NCI-H146 treated with DMSO at 0.1 percent for 48 hours (cell line): ENCODE measurements around the gene EGFL8.

Experiments
- DNase-seq: peaks from one replicate; lab custom pipeline; 2025; ENCODE audit not compliant: unreplicated experiment; lab: John Stamatoyannopoulos, UW

EGFL8 gene

GRCh38 chr6:32167154-32167760 is 2.9 kb downstream of the EGFL8 start:
- peak; percentile 46 for DNase-seq

DNA sequence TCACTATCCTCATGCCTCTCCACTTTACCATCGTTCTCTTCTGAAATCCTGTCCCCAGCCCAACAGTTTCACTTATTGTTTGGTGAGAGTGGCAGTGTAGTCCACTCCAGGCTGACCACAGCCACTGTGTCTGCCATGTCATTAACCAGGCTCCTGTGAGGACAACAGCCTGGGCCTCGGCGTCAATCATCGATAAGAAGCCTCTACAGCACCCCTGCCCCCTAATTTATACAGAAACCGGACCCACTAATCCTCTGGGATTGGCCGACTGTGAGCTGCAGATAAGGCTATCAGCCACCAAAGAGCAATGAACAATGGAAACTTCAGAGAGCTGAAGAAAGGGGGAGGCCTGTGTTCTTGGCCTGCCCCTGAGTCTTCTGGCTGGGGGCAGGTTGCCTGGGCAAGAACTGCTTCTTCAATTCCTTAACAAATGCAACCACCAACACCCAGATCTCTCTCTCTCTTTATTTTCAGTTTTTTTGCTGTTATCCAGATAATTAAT is 3.4 kb downstream of the EGFL8 start:
- no peak for DNase-seq

GRCh38 chr6:32168350-32168749 is 4.0 kb downstream of the EGFL8 start:
- DNase-seq = no peak

DNA sequence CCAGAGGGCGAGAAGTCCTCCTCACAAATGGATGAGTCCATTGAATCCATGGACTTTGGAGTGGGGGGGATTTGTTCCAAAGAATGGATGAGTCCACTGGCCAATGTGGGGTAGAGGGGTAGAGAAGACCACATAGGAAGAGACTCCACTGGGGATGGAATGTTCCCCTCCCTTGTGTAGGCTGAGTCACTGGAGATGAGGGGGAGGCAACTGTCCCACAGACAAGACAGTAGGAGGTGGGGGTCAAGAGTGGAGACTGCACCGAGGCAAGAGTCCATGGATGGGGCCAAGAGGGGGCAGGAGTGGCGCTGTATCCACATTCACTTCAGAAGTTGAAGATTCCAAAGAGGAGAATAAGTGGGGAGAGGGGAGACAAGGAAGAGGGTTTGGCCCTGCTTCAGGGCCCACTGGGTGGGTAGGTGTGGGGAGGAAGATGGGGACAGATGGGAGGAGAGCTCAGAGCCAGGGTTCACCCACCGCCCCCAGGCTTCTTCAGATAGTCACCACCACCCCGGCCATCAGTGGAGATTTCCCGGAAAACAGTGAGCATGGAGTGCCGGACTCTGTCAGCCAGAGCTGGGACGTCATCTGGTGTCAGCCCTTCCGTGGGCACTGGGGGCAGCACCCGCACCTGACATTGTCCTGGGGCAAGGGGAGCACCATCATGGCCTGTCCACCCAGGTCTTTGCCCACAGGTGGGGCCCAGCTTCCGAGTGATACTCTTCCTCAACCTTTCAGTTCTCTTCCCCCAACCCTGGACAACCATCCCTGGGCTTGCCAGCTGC is 4.6 kb downstream of the EGFL8 start:
- DNase-seq = no peak

GRCh38 chr6:32170294-32170693 is 5.9 kb downstream of the EGFL8 start:
- DNase-seq = no peak

DNA sequence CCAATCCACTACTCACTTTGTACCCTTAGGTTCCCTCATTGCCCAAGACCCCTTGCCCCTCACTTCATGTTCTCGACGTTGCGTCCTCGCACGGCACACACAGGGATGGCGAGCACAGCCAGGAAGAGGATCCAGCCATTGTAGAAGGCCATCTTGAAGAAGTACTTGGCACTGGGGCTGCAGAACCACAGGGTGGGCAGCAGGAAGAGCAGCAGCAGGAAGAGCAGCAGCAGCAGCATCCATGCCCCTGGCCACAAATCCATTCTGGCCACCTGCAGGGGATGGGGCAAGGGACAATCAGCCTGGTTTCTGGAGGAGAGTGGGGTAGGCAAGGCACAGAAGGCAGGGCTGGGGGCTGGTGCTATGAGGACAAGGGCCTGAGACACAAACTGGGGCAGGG is 6.8 kb downstream of the EGFL8 start:
- DNase-seq = no peak

GRCh38 chr6:32173051-32173727 is 8.8 kb downstream of the EGFL8 start:
- DNase-seq = no peak

GRCh38 chr6:32174416-32174815 is 10.0 kb downstream of the EGFL8 start:
- no peak for DNase-seq

- no peak for DNase-seq
Measured at GRCh38 chr6:32175322-32175710, 10.9 kb downstream of the EGFL8 start.

- DNase-seq = peak; percentile 89
Measured at GRCh38 chr6:32175711-32176475, 11.5 kb downstream of the EGFL8 start, which contains the start of gene AGPAT1. Gene AGPAT1 (minus strand): TSS chr6:32176084. CDS start chr6:32171496, 4,588 bp downstream.

- peak; percentile 46 for DNase-seq
Measured at GRCh38 chr6:32176476-32177182, 12.2 kb downstream of the EGFL8 start.

DNA sequence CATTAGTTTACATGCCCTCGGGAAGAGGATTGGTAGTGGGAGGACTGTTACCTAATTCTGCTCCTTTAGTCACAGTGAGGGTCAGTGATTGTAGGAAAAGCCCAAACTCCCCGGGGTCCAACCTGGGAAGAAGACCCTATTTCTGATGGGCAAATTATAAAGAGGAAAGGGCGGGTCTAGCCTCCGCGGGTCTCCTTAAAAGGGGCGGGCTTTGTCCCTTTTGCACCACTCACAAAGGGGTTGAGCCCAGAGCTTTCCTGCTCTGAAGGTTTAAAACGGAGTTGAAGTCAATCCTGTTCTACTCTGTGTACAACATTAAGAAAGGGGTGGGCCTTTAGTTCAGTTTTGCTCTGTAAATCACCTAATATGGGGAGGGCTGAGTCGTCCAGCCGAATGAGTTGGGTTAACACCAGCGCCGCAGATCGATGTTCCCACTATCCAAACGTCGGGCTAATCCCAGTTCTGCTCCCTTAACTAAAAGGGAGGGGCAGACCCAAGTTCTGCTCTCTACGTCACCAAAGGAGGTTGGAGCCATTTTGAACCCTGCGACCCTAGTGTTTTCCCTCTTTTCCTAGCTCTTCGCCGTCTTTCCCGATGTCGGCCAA is 12.9 kb downstream of the EGFL8 start:
- no peak for DNase-seq

DNA sequence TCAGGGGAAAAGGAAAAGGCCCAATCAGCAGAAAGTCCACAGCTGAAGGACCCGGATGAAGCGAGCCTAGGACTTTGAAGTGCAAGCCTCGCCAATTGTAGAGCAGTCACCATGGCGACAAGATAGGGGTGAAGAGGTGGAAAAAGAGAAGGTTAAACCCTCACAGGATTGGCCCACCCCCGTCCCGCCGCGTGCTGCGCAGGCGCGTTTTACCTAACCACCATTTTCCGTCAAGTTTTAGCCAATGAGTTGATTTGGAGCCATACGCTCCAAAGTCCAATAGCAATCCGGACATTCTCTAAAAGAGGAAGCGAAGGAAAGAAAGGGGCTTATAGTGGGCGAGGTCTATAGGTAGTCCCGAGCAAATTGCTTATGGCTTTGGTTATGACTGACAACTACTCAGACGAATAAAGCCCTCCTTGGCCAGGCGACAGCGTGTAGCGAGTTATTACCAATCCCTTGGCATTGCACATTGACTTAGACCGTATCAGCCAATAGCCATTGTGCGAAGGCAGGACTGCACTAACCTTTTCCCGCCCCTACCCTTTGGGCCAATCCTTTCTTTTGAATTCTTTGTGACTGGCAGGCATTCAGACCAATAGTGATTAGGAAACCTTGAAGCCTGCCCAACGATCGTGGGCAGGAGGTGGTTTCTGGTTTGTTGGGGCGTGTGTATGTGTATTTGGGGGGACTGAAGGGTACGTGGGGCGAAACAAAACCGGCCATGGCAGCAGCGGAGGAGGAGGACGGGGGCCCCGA is 13.6 kb downstream of the EGFL8 start, which contains the start of gene RNF5:
Gene RNF5, plus strand, starts transcription at position 618 of the 759 bp plus-strand sequence. Its CDS starts 107 bp downstream, at position 725.
- DNase-seq = peak; percentile 99

DNA sequence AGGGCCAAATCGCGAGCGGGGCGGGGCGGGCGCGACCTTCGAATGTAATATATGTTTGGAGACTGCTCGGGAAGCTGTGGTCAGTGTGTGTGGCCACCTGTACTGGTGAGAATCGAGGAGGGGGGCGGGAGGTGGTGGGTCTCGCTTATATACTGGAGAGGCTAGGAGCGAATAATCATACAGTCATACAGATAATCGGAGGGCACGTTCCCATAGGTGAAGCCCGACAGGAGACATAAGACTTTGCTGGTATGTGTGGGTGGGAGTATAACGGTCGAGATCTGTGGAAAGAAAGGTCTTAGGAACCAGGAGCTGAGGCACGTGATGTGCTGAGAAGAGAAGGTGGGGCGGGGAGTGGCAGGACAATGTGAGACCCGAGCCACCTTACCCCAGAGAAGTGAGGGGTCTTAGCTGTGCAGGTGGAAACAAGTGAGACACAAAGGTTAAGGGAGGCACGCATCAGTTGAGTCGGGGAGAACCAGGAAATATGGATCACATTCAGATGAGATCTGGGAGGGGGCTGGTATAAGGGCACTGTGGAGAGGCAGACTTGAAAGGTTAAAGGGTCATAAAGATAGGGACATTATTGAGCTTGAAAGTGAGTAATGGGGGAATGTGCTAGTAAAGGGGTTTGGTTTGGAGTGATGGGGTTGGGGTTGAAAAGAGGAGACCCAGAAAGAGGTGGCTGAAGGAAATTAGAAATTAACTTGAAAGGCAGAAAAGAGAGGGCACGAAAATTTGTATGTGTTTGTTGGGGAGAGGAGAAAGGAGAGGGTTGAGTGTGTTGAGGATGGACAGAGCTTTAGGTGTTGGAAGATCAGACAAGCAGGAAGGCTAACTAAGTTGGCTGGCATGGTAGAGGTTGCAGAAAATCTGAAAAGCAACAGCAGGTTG is 14.4 kb downstream of the EGFL8 start:
- DNase-seq = no peak

DNA sequence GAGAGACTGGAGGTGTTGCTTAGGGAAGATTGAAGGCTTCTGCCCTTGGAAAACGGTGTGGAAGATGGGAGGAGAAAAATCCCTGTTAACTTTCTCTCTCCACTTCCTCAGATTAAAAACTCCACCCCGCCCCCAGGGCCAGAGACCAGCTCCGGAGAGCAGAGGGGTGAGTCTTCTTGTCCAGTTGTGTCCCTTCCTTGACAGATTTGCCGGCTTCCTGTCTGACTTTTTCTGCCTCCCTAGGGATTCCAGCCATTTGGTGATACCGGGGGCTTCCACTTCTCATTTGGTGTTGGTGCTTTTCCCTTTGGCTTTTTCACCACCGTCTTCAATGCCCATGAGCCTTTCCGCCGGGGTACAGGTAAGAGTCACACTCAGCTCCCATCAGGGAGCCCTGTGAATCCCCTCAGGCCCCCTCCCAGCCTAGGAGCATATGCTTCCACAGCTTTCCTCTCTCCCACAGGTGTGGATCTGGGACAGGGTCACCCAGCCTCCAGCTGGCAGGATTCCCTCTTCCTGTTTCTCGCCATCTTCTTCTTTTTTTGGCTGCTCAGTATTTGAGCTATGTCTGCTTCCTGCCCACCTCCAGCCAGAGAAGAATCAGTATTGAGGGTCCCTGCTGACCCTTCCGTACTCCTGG is 15.5 kb downstream of the EGFL8 start:
- DNase-seq = no peak

GRCh38 chr6:32181148-32181702 is 16.8 kb downstream of the EGFL8 start:
- no peak for DNase-seq

DNA sequence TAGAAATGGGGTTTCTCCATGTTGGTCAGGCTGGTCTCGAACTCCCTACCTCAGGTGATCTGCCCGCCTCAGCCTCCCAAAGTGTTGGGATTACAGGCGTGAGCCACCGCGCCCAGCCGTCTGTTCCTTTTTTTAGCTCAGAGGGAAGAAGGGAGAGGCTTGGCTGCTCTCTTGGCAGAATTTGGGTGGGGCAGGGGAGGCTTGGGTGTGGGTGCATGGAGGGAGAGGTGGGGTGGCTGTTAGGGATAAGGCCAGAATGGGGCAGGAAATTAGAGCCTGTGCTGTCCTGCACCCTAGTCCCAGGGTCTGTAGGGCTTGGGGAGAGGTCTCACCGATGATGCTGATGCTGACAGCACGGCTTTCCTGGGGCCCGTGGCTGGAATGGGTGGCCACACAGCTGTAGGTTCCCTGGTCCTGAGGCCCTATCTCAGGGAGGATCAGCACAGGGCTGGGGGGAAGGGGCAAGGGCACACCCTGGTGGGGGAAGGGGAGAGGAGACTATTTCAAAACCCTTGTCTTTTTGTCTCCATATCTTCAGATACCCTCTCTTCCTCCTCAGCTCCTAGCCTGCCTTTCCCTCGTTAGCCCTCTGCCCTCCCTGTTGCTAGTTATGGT is 17.6 kb downstream of the EGFL8 start:
- DNase-seq = no peak
